Activated naive CD4-positive, alpha-beta T cell treated with Interleukin-2 at 50 U/mL for 16 hours (primary cell): ENCODE measurements around the gene GALNT17.
"Not testable (repeated sequence)": the region's sequence is repeated elsewhere in the genome, so short reads cannot be mapped to it uniquely, and the experiment has no call there.

Source experiments
- DNase-seq: peaks from one replicate; pipeline ENCODE4 v3.0.0-alpha.2; 2020

GALNT17 gene

DNA sequence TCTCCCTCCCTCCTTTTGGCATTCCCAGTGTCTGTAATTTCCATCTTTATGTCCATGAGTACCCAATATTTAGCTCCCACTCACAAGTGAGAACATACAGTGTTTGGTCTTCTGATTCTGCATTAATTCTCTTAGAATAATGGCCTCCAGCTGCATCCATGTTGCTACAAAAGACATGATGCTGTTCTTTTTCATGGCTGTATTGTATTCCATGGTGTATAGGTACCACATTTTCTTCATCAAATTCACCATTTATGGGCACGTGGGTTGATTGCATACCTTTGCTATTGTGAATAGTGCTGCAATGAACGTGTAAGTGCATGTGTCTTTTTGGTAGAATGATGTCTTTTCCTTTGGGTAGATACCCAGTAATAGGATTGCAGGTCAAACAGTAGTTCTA, 576.8 kb downstream of the GALNT17 start:
- DNase-seq, result no peak

DNA sequence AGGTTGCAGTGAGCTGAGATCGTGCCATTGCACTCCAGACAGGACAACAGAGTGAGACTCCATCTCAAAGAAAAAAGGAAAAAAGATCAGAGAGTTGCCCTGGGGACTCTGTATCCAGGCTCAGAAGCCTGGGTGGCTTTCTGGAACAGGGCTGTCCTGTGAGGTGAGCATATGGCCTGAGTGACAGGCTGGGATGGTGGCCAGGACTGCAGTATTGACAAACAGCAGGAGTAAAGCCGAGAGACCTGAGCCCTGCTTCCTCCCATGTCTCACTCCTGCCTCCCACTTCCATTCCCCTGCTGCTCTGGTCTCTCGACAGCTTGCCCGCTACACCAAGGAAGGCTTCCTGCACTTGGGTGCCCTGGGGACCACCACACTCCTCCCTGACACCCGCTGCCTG, 578.5 kb downstream of the GALNT17 start:
- DNase-seq, result no peak

DNA sequence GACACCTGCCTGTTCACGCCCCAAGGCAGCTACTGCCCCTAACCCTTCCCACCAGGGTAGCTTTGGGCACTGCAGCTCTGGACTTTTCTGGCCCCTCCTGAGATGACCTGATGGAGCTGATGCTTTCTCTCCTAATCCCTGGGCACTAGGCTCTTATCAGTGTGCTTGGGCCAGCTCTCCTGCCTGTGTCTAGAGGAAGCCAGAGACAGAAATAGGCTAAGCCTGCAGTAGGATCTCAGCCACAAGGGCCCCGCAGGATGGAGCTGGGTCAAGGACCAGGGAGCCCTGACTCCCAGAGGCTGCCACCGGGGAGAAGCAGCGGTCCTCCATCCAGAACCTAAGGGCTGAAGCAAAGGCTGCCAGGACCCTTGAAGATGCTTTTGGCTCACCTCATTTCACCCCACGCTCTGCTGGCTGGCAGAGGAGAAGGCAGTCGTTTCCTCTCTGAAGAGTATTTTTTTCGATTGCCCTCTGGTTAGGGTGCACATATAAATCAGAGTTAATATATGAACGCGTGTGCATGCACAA, 580.8 kb downstream of the GALNT17 start:
- DNase-seq, result no peak

- DNase-seq, result no peak
Measured at GRCh38 chr7:71716690-71717089, 584.7 kb downstream of the GALNT17 start.

- no peak for DNase-seq
Measured at GRCh38 chr7:71718563-71718962, 586.6 kb downstream of the GALNT17 start.

- no peak for DNase-seq
Measured at GRCh38 chr7:71721742-71722141, 589.8 kb downstream of the GALNT17 start.

GRCh38 chr7:71723859-71724258, 591.9 kb downstream of the GALNT17 start:
- DNase-seq, result no peak

DNA sequence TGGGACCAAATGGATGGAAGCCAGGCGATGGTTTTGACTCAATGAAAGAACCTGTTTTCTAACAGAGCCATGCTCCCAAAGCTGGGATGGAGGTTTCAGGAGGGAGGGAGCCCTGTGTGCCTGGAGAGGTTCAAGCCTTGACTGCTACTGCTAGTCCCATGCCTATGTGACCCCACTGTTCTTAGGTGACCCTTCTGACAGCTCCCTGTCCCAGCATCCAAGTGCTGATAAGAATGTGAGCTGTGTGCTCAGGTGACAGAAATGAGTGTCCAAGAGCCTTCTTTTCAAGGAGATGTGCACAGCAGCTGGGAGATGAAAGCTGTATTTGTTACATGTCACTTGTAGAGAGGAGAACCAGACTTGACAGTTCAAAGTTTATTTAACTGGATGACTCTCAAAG, 595.4 kb downstream of the GALNT17 start:
- DNase-seq, result no peak

- no peak for DNase-seq
Measured at GRCh38 chr7:71731740-71732139, 599.8 kb downstream of the GALNT17 start.

DNA sequence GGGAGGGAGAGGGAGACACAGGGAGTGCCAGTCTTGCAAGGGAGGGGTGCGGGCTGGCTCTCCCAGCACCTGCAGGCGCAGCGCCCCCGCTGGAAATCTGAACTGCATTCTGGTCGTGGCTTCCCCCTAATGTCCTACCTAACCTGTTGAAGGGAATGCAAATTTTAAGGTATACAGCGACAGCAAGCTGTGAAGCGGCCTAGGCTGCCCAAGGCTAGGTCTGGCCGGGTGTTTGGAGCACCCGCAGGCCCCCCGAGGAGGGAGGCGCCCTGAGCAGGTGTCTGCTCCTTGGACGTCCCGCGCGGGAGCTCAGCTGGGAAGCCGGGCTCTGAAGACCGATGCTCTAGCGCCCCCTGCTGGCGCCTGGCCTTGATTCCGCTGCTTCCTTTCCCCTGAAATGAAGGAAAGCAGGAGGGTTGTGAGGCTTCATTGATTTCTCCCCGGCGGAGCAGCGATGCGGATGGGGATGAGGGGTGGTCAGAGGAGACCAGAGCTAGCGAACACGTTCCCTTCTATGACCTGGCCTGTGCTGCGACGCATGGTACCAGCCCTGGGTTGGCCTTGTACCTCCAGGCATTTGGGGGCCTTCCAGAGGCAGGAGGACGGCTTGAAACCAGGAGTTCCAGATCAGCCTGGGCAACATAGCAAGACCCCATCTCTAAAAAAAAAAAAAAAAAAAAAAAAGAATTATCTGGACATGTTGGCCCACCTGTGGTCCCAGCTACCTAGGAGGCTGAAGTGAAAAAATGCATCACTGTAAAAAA, 601.3 kb downstream of the GALNT17 start:
- peak; percentile 55 for DNase-seq

DNA sequence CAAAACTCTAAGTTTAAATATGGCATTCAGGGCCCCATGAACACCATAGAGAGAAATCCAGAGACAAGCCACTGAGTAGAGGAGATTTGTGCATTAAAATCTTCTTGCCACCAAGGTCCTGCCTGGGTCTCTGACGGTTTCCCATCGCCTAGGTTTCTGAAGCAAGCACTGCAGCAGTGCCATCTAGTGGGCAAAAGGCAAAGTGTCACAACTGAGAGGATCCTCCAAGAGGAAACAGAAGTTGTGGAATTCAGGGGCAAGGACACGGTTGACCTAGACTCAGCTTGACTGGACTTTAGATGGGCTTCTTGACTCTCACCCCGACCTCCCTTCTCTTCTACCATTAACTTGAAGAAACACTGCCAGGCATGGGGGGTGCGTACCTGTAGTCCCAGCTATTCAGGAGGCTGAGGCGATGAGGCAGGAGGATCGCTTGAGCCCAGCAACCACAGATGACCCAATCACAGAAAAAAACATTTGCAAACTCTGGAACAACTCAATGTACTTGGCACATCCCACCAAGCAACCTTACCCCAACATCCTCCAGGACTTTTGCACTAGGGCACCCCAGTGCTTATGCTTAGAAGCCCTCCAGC, 604.1 kb downstream of the GALNT17 start:
- DNase-seq, result peak; percentile 32

DNA sequence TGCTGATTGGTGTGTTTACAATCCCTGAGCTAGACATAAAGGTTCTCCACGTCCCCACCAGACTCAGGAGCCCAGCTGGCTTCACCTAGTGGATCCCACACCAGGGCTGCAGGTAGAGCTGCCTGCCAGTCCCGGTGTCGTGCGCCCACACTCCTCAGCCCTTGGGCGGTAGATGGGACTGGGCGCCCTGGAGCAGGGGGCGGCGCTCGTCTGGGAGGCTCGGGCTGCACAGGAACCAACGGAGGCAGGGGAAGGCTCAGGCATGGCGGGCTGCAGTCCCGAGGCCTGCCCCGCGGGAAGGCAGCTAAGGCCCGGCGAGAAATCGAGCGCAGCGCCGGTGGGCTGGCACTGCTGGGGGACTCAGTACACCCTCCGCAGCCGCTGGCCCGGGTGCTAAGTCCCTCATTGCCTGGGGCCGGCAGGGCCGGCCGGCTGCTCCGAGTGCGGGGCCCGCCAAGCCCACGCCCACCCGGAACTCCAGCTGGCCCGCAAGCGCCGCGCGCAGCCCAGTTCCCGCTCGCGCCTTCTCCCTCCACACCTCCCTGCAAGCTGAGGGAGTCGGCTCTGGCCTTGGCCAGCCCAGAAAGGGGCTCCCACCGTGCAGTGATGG, 606.1 kb downstream of the GALNT17 start:
- not testable (repeated sequence) for DNase-seq

DNA sequence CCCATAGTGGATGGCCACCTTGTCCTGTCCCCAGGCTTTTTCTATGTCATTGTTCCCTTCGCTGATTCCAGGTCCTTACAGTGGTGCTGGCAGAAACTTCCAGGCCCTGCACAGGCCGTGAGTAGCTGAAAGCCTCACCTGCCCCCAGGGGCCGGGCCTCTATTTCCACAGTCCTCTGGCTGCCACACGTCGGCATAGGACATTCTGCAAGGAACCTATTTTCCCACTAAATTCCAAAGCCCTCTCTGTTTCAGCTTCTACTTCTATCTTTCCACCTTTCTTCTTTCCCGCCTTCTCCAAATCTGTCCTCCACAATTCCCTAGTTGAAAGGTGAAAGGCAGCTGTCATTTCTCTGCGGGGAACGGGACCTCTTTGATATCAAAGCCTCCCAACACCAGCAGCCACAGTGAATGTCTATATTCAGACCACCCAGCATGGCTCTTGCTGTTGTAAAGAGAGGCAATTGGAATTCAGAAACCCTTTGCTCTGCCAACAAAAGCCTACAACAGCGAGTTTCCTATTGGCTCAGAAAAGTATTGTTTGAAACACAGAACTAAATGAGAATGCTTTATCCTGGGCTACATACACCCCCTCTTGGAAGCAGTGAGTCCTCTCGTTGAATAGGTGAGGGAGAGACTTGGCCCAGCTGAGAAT, 607.7 kb downstream of the GALNT17 start:
- DNase-seq, result no peak

GRCh38 chr7:71740174-71740560, 608.2 kb downstream of the GALNT17 start:
- no peak for DNase-seq

DNA sequence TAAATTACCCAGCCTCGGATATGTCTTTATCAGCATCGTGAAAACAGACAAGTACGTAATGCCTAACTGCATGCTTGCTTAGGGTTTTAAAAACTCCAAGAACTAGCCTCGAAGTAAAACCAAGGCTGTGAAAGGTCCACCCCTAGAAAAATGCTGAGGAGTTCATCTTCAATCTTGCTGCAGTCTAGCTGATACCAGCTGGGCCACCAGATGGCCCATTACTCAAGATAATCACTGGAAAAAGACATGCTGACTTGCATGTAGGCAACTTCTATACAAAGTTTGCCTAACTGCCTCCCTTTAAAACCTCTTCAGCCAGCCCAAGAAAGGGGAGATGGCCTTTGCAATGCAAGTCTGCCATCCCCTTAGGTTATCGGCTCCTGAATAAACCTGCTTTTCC, 614.1 kb downstream of the GALNT17 start:
- no peak for DNase-seq

DNA sequence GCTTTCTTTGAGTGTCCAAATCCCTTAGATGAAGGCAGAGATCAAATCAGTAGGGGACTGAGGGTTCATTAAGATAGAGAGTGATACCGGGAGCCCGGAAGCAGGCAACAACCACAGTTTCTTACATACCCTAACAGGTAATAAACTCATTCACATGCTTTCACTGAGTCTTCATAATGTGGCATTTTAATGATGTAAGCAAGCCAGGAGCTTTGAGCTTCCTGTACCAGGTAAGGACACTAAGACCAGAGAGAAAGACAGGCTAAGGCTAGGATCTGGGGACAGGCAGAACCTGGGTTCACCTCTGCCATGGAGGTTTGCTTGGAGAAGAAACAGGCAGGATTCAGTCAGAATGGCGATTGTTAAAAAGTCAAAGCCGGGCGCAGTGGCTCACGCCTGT, 618.3 kb downstream of the GALNT17 start:
- no peak for DNase-seq

DNA sequence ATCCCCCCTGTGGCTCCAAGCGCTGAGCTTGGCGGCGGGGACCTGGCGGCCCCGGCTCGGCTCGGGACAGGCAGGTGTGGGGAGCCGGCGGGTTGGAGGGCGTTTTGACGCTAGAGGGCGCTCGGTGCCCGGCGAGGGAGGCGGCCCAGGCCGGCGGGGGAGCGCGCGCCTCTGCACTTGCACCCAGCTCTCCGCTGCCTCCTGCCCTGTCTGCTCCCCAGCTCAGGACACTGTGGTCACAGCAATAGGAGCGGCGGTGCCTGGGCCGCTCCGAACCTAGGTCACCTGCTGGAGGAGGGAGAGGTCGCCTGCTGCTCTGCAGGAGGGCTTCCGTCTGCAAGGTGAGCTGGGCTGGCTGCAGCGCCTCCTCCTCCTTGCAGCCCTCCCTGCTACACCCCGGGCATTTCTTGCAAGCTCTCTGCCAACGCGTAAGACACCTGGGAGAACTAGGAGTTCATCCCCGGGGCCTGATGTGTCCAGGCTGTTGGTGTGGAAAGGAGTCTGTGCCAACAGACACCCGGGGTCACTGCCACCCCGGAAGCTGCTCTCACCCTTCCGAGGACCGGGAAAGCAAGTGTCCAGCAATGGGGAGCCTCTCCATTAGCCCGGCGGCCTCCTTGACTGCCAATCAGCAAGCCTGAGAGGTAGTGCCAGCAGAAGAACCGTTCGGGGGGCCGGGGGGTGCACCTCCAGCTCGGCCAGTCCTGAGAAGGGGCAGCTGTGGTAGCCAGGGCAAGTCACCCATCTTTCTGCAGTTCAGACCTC, 620.4 kb downstream of the GALNT17 start:
- no peak for DNase-seq

GRCh38 chr7:71753236-71753635, 621.3 kb downstream of the GALNT17 start:
- DNase-seq, result no peak

DNA sequence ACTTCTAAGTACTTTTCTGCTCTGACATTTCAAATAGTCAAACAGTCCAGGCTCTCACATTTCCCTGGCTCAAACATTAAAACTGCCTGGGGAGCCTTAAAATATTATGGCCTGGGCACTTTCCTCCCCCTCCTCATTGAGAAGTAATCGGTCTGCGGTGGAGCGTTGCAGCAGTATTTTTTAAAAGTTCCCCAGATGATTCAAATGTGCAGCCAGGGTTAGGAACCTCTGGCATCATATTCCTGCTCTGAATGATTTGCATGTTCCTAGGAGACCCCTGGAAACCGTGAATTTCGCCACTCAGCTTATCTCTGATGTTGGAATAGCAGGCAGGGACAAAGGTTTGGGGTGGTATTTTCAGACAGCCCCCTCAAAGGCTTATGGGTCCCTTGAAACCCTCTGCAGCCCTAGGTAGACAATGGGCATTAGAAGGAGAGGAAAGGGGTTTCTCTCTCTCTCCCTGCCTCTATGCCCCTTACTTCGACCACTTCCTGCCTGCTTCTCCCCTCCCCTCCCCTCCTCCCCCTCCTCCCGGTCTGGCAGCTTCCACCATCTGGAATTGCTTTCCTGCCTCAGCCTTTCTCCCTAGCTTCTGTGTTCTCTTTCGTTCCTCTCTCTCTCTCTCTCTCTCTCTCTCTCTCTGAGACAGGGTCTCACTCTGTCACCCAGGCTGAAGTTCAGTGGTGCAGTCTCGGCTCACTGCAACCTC, 622.2 kb downstream of the GALNT17 start:
- no peak for DNase-seq

GRCh38 chr7:71754828-71755227, 622.9 kb downstream of the GALNT17 start:
- no peak for DNase-seq

- DNase-seq, result no peak
Measured at GRCh38 chr7:71761336-71761735, 629.4 kb downstream of the GALNT17 start.
